Kidney (tissue), 14 donors: ENCODE measurements around the gene CST3. TPM values are rescaled to one million over a fixed set of nuclear protein-coding genes. Genes with fewer than 3 reads are reported as not detected.

Experiments used
- DNase-seq, 5 donors: peaks; one replicate each; pipeline ENCODE4 v3.0.0-alpha.2; 2013 to 2020
- FAIRE-seq: peaks from 2 replicates; lab custom pipeline; 2012; peaks lifted over from hg19 to GRCh38; lab: Jason Lieb, UNC
- H3K27ac ChIP-seq, 2 donors: one replicate each; pipeline ENCODE4 v1.7.0; 2013; ENCODE audit warnings: low read depth in 2 of 2, low read length in 2 of 2, inconsistent platforms in 1 of 2
- H3K27me3 ChIP-seq: one replicate; pipeline ENCODE4 v1.7.1; 2013; ENCODE audit warnings: low read length, inconsistent platforms; ENCODE audit not compliant: control insufficient read depth, insufficient read depth
- H3K36me3 ChIP-seq, 3 donors: one replicate each; pipeline versions ENCODE4 v1.7.0 to v1.7.1; 2013; ENCODE audit warnings: low read length in 3 of 3, control low read depth in 1 of 3, inconsistent platforms in 1 of 3; ENCODE audit not compliant: insufficient read depth in 3 of 3, control insufficient read depth in 2 of 3
- H3K4me1 ChIP-seq, 3 donors: one replicate each; pipeline versions ENCODE4 v1.7.0 to v1.7.1; 2013; ENCODE audit warnings: low read length in 3 of 3, inconsistent platforms in 1 of 3, low read depth in 1 of 3; ENCODE audit not compliant: control insufficient read depth in 2 of 3, insufficient read depth in 2 of 3
- H3K4me3 ChIP-seq, 3 donors: one replicate each; pipeline versions ENCODE4 v1.7.0 to v1.8.1; 2013; ENCODE audit warnings: low read length in 3 of 3, control low read depth in 1 of 3, inconsistent platforms in 1 of 3
- H3K9ac ChIP-seq, 3 donors: one replicate each; pipeline versions ENCODE4 v1.7.0 to v1.7.1; 2013; ENCODE audit warnings: low read length in 3 of 3, control low read depth in 1 of 3, inconsistent platforms in 1 of 3
- H3K9me3 ChIP-seq, 3 donors: one replicate each; pipeline versions ENCODE4 v1.7.0 to v1.7.1; 2013; ENCODE audit warnings: low read length in 3 of 3, control low read depth in 1 of 3, inconsistent platforms in 1 of 3; ENCODE audit not compliant: control insufficient read depth in 2 of 3, insufficient read depth in 1 of 3
- CTCF ChIP-seq: IDR thresholded peaks from 3 replicates; pipeline ENCODE4 v1.5.1; 2012; ENCODE audit warnings: mild to moderate bottlenecking, moderate library complexity, borderline replicate concordance; ENCODE audit not compliant: insufficient read depth; ENCODE audit errors: extremely low read depth
- intact Hi-C: fragments of 100-400 bp; cut with DNase I; formaldehyde crosslinking; loops from one replicate; pipeline ENCODE4 v1.11.1; 2022
- polyA plus RNA-seq: library from polyadenylated mRNA; stranded (reverse); fragments of 350-450 nt; fragmentation: Illumina TruSeq; extraction: RNeasy Lipid Tissue Mini Kit (QIAGEN cat#74804); gene quantifications from one replicate; pipeline ENCODE4 v1.2.3, GENCODE V29; 2014; ENCODE audit warnings: low read depth, low replicate concordance; ENCODE audit not compliant: insufficient read depth
- total RNA-seq: library from RNA; stranded (reverse); fragmentation: NEBNext Ultra II Directional; extraction: Animal tissue kit (Norgen Biotek cat#: 25700); gene quantifications from one replicate; pipeline ENCODE4 v1.2.1, GENCODE V29; 2021
- donor health status: control.
- donor health status: control.
- donor health status: control.
- donor health status: control.
- donor health status: control.
- donor health status: DM: yes; HTN: yes; CAD: no.
- donor health status: Normal renal cell carcinoma (clear cell type).

The CST3 gene
- total and polyA plus RNA-seq, 2 donors from 2014 or later: 852 to 942 TPM

GRCh38 chr20:23596579-23597250 is 41.0 kb downstream of the CST3 start:
- Histone ChIP-seq H3K4me1 (no peaks in the 10 kb centered on the region), H3K27ac (no peak overlapping the region), H3K4me3 (no peak overlapping the region), H3K9me3 (no peaks in the 10 kb centered on the region), H3K36me3 (no peaks in the 10 kb centered on the region), H3K27me3 (no peaks in the 10 kb centered on the region), H3K9ac (no peak overlapping the region)
- FAIRE-seq: no peak
- intact Hi-C loops: no loop called here
- DNase-seq: no peak
- TF ChIP-seq CTCF: no peak

GRCh38 chr20:23595941-23596340 is 41.8 kb downstream of the CST3 start:
- Histone ChIP-seq H3K27ac (no peak overlapping the region), H3K9ac (no peak overlapping the region), H3K4me1 (no peaks in the 10 kb centered on the region), H3K4me3 (no peak overlapping the region), H3K27me3 (no peaks in the 10 kb centered on the region), H3K36me3 (no peaks in the 10 kb centered on the region), H3K9me3 (no peaks in the 10 kb centered on the region)
- intact Hi-C loops: no loop called here
- no peak for TF ChIP-seq CTCF
- FAIRE-seq (no peak), DNase-seq (no peak)

- H3K27me3 ChIP-seq: no peaks in the 10 kb centered on the region
- no peak overlapping the region for H3K27ac ChIP-seq
- H3K4me1 ChIP-seq: no peaks in the 10 kb centered on the region
- no peak for TF ChIP-seq CTCF
- no peak overlapping the region for H3K9ac ChIP-seq
- FAIRE-seq (no peak), DNase-seq (no peak)
- no peak overlapping the region for H3K4me3 ChIP-seq
- H3K9me3 ChIP-seq: no peaks in the 10 kb centered on the region
- H3K36me3 ChIP-seq: no peaks in the 10 kb centered on the region
- intact Hi-C loops: no loop called here
These were observed 49.0 kb downstream of the CST3 start for GRCh38 chr20:23588434-23589403.
